Neural progenitor cell (in vitro differentiated cells): ENCODE measurements around the gene SRL.

Experiments used
- EZH2 ChIP-seq: fragments of 200-600 bp; sonication (generic); IDR thresholded peaks from 2 replicates; pipeline ENCODE4 v1.6.1; 2017; ENCODE audit warnings: antibody characterized with exemption, mild to moderate bottlenecking, moderate library complexity
- EZH2phosphoT487 ChIP-seq: fragments of 200-600 bp; sonication (generic); IDR thresholded peaks from 2 replicates; pipeline ENCODE4 v1.6.1; 2017; ENCODE audit warnings: antibody characterized with exemption
- TF ChIP-seq, protein P1 (sequence below): fragments of 200-600 bp; sonication (generic); IDR thresholded peaks from 2 replicates; pipeline ENCODE4 v1.5.1; 2017; ENCODE audit warnings: antibody characterized with exemption, mild to moderate bottlenecking

- TF ChIP-seq, protein P1, sequence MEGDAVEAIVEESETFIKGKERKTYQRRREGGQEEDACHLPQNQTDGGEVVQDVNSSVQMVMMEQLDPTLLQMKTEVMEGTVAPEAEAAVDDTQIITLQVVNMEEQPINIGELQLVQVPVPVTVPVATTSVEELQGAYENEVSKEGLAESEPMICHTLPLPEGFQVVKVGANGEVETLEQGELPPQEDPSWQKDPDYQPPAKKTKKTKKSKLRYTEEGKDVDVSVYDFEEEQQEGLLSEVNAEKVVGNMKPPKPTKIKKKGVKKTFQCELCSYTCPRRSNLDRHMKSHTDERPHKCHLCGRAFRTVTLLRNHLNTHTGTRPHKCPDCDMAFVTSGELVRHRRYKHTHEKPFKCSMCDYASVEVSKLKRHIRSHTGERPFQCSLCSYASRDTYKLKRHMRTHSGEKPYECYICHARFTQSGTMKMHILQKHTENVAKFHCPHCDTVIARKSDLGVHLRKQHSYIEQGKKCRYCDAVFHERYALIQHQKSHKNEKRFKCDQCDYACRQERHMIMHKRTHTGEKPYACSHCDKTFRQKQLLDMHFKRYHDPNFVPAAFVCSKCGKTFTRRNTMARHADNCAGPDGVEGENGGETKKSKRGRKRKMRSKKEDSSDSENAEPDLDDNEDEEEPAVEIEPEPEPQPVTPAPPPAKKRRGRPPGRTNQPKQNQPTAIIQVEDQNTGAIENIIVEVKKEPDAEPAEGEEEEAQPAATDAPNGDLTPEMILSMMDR, result no peak
- TF ChIP-seq EZH2, result no peak
- no peak for TF ChIP-seq EZH2phosphoT487
Observed at GRCh38 chr16:4246777-4247459, 5.0 kb upstream of the SRL start.
